ENCODE data around the gene ENTPD2. TPM values are rescaled to one million over a fixed set of nuclear protein-coding genes. Genes with fewer than 3 reads are reported as not detected.

ENTPD2 gene
- total RNA-seq, 2 experiments from 2014 or later: 0.16 TPM; not detected in 1

- ChIA-PET CTCF (ENCODE audit: unreplicated experiment) (interaction anchor here (0.6 kb wide), 1 partner anchor 25 kb away, joined by 3 read pairs; no protein-coding TSS in a partner anchor), POLR2A (interaction anchor here (1.1 kb wide), 1 partner anchor 283 kb away, joined by 4 read pairs; no protein-coding TSS in a partner anchor)
- intact Hi-C loops (cut with micrococcal nuclease; ENCODE audit: unreplicated experiment): no loop called here
- no TSS peak for BruUV-seq (replicated peaks)
- H3K9me3 ChIP-seq (ENCODE audit: low read length): no peaks in the 10 kb centered on the region
- no peak overlapping the region for H2AFZ ChIP-seq (ENCODE audit: low read length)
- no peak overlapping the region for H3K4me2 ChIP-seq (ENCODE audit: low read length)
- H3K4me3 ChIP-seq (ENCODE audit: low read depth, low read length, poor library complexity, severe bottlenecking): no peak overlapping the region
- peaks cover 14% of the 10 kb centered on the region for H3K4me1 ChIP-seq (ENCODE audit: insufficient read depth, low read length, poor library complexity, severe bottlenecking)
- H3K79me2 ChIP-seq (ENCODE audit: insufficient read depth, low read depth, low read length): no peaks in the 10 kb centered on the region
- TF ChIP-seq, protein P1, sequence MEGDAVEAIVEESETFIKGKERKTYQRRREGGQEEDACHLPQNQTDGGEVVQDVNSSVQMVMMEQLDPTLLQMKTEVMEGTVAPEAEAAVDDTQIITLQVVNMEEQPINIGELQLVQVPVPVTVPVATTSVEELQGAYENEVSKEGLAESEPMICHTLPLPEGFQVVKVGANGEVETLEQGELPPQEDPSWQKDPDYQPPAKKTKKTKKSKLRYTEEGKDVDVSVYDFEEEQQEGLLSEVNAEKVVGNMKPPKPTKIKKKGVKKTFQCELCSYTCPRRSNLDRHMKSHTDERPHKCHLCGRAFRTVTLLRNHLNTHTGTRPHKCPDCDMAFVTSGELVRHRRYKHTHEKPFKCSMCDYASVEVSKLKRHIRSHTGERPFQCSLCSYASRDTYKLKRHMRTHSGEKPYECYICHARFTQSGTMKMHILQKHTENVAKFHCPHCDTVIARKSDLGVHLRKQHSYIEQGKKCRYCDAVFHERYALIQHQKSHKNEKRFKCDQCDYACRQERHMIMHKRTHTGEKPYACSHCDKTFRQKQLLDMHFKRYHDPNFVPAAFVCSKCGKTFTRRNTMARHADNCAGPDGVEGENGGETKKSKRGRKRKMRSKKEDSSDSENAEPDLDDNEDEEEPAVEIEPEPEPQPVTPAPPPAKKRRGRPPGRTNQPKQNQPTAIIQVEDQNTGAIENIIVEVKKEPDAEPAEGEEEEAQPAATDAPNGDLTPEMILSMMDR (conservative IDR thresholded peaks at IDR 0.05; ENCODE audit: low read length): no peak
- no peak for TF ChIP-seq EZH2phosphoT487 (IDR thresholded peaks at IDR 0.05; ENCODE audit: borderline replicate concordance, low read depth, low read length)
- no peak for DNase-seq (ENCODE audit: low spot score)
- no peaks in the 10 kb centered on the region for H3K9me2 ChIP-seq (ENCODE audit: insufficient read depth, low read length)
- H3K36me3 ChIP-seq (ENCODE audit: insufficient read depth, low read length): no peaks in the 10 kb centered on the region
- no peaks in the 10 kb centered on the region for H4K20me1 ChIP-seq (ENCODE audit: insufficient read depth, low read length)
- no peak overlapping the region for H3K27ac ChIP-seq (ENCODE audit: low read depth, low read length, poor library complexity, severe bottlenecking)
These were observed 16.4 kb downstream of the ENTPD2 start for GRCh38 chr9:137037483-137037882.

GRCh38 chr9:137037035-137037434 is 16.8 kb downstream of the ENTPD2 start:
- intact Hi-C loops (cut with micrococcal nuclease; ENCODE audit: unreplicated experiment): no loop called here
- TF ChIP-seq, protein P1 (conservative IDR thresholded peaks at IDR 0.05; ENCODE audit: low read length): no peak
- TF ChIP-seq EZH2phosphoT487 (IDR thresholded peaks at IDR 0.05; ENCODE audit: borderline replicate concordance, low read depth, low read length): no peak
- no TSS peak for BruUV-seq (replicated peaks)

GRCh38 chr9:137035937-137036336 is 17.9 kb downstream of the ENTPD2 start:
- DNase-seq (ENCODE audit: low spot score): no peak

More at GRCh38 chr9:137037035-137037434, 16.8 kb downstream of the ENTPD2 start:
- no peaks in the 10 kb centered on the region for H3K36me3 ChIP-seq (ENCODE audit: insufficient read depth, low read length)
- H3K27ac ChIP-seq (ENCODE audit: low read depth, low read length, poor library complexity, severe bottlenecking): no peak overlapping the region
- H3K9me2 ChIP-seq (ENCODE audit: insufficient read depth, low read length): no peaks in the 10 kb centered on the region
- H3K4me2 ChIP-seq (ENCODE audit: low read length): no peak overlapping the region
- CTCF ChIA-PET (ENCODE audit: unreplicated experiment): interaction anchor here (0.6 to 1.1 kb wide), 2 partner anchors 25 to 62 kb away, joined by 3 to 4 read pairs; no protein-coding TSS in a partner anchor
- H4K20me1 ChIP-seq (ENCODE audit: insufficient read depth, low read length): no peaks in the 10 kb centered on the region
- H3K4me3 ChIP-seq (ENCODE audit: low read depth, low read length, poor library complexity, severe bottlenecking): no peak overlapping the region
- H3K9me3 ChIP-seq (ENCODE audit: low read length): no peaks in the 10 kb centered on the region
- DNase-seq (ENCODE audit: low spot score): no peak
- POLR2A ChIA-PET: interaction anchor here (1.1 kb wide), 1 partner anchor 283 kb away, joined by 4 read pairs; no protein-coding TSS in a partner anchor
- H2AFZ ChIP-seq (ENCODE audit: low read length): no peak overlapping the region
- peaks cover 19% of the 10 kb centered on the region for H3K4me1 ChIP-seq (ENCODE audit: insufficient read depth, low read length, poor library complexity, severe bottlenecking)
- no peaks in the 10 kb centered on the region for H3K79me2 ChIP-seq (ENCODE audit: insufficient read depth, low read depth, low read length)

More at GRCh38 chr9:137035937-137036336, 17.9 kb downstream of the ENTPD2 start:
- H3K4me1 ChIP-seq (ENCODE audit: insufficient read depth, low read length, poor library complexity, severe bottlenecking): peaks cover 22% of the 10 kb centered on the region
- H3K36me3 ChIP-seq (ENCODE audit: insufficient read depth, low read length): no peaks in the 10 kb centered on the region
- H2AFZ ChIP-seq (ENCODE audit: low read length): no peak overlapping the region
- ChIA-PET CTCF (ENCODE audit: unreplicated experiment) (interaction anchor here (0.6 to 1.5 kb wide), 7 partner anchors 8 to 88 kb away, joined by 3 to 8 read pairs (median 3); no protein-coding TSS in a partner anchor), POLR2A (no interaction called here)
- no peaks in the 10 kb centered on the region for H3K79me2 ChIP-seq (ENCODE audit: insufficient read depth, low read depth, low read length)
- H3K4me3 ChIP-seq (ENCODE audit: low read depth, low read length, poor library complexity, severe bottlenecking): no peak overlapping the region
- H4K20me1 ChIP-seq (ENCODE audit: insufficient read depth, low read length): no peaks in the 10 kb centered on the region
- no peak overlapping the region for H3K27ac ChIP-seq (ENCODE audit: low read depth, low read length, poor library complexity, severe bottlenecking)
- H3K9me2 ChIP-seq (ENCODE audit: insufficient read depth, low read length): no peaks in the 10 kb centered on the region
- intact Hi-C loops (cut with micrococcal nuclease; ENCODE audit: unreplicated experiment): loop anchor here (1.0 kb wide), 1 partner anchor 249 kb away; no protein-coding TSS in a partner anchor
- no peak overlapping the region for H3K4me2 ChIP-seq (ENCODE audit: low read length)
- no peaks in the 10 kb centered on the region for H3K9me3 ChIP-seq (ENCODE audit: low read length)
- BruUV-seq (replicated peaks): no TSS peak
- no peak for TF ChIP-seq EZH2phosphoT487 (IDR thresholded peaks at IDR 0.05; ENCODE audit: borderline replicate concordance, low read depth, low read length)
- TF ChIP-seq, protein P1 (conservative IDR thresholded peaks at IDR 0.05; ENCODE audit: low read length): no peak

Data from OCI-LY7 (cell line).